HFF-Myc (cell line): ENCODE data around the gene PCK2.

ENCODE experiments used
- DNase-seq: peaks from one replicate; pipeline ENCODE4 v3.0.0-alpha.2; 2011; ENCODE audit warnings: low read depth; ENCODE audit errors: extremely low read depth
- H3K4me3 ChIP-seq: replicated peaks from 2 replicates; pipeline ENCODE4 v1.5.1; 2011; ENCODE audit warnings: low read depth, mild to moderate bottlenecking, control low read depth, low read length
- CTCF ChIP-seq: IDR thresholded peaks from 2 replicates; pipeline ENCODE4 v1.5.1; 2012; ENCODE audit warnings: mild to moderate bottlenecking, low read depth, low read length, control low read depth; ENCODE audit errors: missing control alignments

Gene PCK2

GRCh38 chr14:24122416-24122815 is 28.3 kb downstream of the PCK2 start:
- no peak for DNase-seq
- TF ChIP-seq CTCF: no peak
- H3K4me3 ChIP-seq: no peak overlapping the region

GRCh38 chr14:24122898-24123297 is 28.8 kb downstream of the PCK2 start:
- no peak for DNase-seq
- H3K4me3 ChIP-seq: no peak overlapping the region
- TF ChIP-seq CTCF: no peak

- H3K4me3 ChIP-seq: no peak overlapping the region
- no peak for TF ChIP-seq CTCF
- DNase-seq: no peak
Observed at GRCh38 chr14:24123424-24124417, 29.6 kb downstream of the PCK2 start.

GRCh38 chr14:24126939-24127338 is 32.8 kb downstream of the PCK2 start:
- no peak for TF ChIP-seq CTCF
- no peak for DNase-seq
- no peak overlapping the region for H3K4me3 ChIP-seq

GRCh38 chr14:24127673-24128072 is 33.6 kb downstream of the PCK2 start:
- no peak for DNase-seq
- no peak overlapping the region for H3K4me3 ChIP-seq
- no peak for TF ChIP-seq CTCF

- TF ChIP-seq CTCF: no peak
Observed at GRCh38 chr14:24129410-24129998, 35.4 kb downstream of the PCK2 start.

GRCh38 chr14:24130380-24130716 is 36.2 kb downstream of the PCK2 start, which contains the start of gene FITM1:
Gene FITM1 (plus strand): TSS chr14:24130659. CDS start chr14:24131564, 905 bp downstream.
- DNase-seq: no peak
- no peak for TF ChIP-seq CTCF
- no peak within 1 kb of the TSS for H3K4me3 ChIP-seq

More at GRCh38 chr14:24129410-24129998, 35.4 kb downstream of the PCK2 start:
- H3K4me3 ChIP-seq: no peak overlapping the region
- DNase-seq: no peak
